GM18520 (cell line): Measurements from ENCODE around the gene CA7.

ENCODE experiments used
- ATAC-seq: cut with Tn5 transposase; IDR thresholded peaks from one replicate; pipeline ENCODE4 v1.9.1; 2021; ENCODE audit not compliant: unreplicated experiment

Gene CA7

DNA sequence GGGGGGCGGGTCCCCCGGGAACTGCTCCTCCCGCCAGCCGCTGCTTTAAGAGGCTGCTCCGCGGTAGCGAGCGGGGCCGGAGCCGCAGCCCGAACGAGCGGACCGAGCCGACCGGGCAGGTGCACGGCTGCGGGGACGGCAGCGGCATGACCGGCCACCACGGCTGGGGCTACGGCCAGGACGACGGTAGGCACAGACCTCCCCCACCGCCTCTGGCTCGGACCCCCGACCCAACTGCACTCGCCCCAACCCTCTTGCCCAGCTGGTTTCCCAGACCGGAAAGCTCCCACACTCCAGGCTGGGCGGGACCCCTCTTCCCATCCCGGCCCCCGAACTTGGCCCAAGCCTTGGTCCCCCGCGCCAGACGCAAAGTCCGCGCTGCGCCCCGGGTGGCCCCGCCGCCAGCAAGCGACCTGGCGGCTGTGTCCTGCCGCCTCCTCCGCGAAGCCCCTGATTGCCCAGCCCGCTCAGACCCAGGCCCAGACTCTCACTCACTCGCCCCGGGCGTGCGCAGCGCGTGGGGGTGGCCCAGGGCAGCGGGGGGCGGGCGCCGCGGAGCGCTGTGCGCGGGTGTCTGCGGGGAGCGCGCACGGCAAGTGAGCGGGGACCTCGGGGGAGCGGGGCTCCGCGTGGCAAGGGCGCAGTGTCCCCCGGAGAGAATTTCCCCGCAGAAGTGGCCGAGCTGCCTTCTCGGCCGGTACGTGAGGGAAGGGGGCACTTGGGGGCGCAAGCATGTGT, at the start of gene CA7:
CA7 (plus strand) TSS at position 73 of the 738 bp plus-strand sequence; CDS start at position 147, 74 bp downstream.
- ATAC-seq: no peak

DNA sequence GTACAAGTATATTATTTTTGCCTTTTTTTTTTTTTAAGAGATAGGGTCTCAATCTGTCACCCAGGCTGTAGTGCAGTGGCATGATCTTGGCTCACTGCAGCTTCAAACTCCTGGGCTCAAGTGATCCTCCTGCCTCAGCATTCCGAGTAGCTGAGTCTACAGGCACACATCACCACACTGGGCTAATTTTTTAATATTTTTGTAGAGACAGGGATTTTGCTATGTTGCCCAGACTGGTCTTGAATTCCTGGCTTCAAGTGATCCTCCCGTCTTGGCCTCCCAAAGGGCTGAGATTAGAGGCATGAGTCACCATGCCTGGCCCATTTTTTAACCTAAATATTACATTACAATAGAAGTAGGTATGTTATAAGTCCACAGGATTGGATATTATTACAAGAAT, 46.1 kb upstream of the CA7 start:
- no peak for ATAC-seq

DNA sequence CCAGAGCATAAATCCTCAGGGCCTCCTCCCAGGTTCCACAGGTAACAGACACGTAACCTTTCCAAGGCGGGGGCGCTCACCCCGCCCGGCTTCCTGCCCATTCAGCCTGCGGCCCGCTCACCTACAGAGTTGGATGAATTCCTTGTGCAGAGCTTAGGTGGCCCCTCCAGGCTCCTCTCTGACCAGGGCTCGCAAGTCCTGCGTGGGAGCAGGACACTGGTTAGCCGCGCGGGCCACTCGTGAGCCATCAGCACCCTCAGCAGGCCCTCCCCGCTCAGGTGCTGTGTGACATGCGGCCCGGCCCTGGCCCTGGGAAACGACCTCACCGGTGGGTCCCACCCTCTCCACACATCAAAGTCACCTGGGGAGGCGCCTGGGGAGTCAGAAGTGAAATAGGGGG, 43.4 kb upstream of the CA7 start:
- no peak for ATAC-seq

DNA sequence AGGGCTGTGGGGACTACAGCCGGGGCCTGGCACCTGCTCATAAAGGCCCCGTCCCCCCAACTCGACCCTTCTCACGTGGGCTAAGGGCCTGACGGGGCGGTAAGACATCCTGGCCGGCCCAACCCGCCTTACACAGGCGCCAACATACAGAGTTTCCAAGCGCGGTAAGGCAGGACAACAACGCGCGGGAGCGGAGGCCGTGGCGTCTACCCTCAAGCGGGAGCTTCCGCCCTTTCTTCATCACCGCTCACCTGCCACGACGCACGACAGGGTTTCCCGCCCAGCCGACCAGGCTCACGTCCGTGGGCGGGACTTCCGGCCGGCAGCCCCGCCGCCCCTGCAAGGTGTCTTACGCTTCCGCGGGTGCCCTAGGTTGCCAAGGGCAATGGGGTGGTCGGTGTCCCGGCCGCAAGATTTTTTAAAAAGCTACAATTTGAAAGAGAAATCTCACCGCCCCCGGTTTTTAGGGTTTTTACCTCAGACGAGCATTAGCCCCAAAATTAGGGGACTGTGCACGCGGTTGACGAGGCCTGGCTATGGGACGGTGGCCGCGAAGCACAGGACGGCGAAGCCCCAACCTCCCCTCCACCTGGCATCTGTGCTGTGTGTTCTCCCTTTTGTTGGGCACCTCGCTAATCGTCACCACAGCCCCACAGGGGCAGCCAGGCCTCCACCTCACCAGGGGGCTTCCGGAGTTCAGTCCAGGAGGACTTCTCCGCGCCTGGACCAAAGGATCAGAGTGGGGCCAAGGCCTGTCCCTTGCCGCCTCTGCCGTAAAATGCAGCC, 42.7 kb upstream of the CA7 start, which contains the start of gene TERB1:
TERB1 (minus strand) TSS at position 265 of the 786 bp plus-strand sequence. CDS start 4,786 bp downstream, outside the sequence.
- no peak for ATAC-seq

DNA sequence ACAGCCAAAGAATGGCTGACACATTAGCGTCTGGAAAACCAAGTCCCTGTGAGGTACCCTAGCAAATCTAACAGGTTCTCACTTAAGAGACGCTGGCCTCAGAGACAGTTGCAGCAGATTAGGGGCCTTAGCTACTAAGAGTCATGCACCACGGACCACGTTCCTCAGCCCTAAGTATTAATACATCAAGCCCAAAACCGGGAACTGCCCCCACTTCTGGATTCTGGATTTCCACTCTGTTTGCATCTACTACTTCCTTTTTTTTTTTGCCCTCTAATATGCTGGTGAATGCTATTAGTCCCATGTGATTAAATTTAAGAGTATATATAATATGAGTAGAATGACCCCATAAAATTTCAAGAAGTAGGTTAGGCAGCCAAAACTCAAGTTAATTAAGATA, 42.1 kb upstream of the CA7 start:
- no peak for ATAC-seq

DNA sequence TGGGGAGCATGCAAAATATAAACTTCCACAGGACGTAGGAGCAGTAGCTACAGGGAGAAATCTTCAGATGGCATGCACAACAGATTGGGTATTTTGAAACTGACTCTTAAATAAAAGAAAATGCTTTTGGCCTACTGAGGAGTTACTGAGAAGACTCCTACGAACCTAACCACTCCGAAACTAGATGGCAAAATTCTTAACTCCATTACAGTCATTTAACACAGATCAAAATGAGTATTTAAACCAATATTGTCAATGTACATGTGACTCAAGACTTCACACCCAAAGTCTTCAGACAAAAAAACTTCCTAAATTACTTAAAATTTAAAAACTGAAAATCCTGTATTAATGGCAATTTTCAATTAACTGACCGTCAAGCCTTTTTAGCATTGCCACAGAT, 34.4 kb upstream of the CA7 start:
- no peak for ATAC-seq

DNA sequence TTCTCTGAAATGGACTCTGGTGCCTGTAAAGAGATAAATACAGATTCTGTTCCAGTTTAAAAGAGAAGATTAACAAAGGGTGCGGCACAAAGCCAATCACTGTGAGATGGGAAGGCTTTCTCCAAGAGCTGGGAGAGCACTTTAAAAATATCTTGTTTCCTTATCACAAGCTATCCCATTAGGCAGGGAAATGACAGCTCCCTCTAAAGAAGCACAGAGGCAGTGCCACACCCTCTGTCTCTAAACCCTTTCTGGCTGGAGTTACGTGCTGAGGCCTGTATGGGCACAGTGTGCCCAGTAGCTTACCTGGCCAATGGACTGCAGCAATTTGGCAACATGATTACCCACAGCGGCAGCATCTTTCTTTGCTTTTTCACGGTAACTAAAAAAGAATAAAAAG, 33.8 kb upstream of the CA7 start:
- ATAC-seq: no peak

DNA sequence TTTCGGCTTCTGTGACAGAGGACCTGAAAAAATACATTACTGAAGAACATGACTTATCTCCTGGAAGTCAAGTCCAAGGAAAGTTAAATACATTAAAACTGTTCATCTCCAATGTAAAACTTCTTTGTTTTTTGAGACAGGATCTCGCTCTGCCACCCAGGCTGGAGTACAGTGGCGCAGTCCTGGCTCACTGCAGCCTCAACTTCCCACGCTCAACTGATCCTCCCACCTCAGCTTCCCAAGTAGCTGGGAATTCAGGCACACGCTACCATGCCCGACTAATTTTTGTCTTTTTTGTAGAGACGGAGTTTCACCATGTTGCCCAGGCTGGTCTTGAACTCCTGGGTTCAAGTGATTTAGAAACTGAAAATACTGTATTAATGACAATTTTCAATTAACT, 33.2 kb upstream of the CA7 start:
- no peak for ATAC-seq

DNA sequence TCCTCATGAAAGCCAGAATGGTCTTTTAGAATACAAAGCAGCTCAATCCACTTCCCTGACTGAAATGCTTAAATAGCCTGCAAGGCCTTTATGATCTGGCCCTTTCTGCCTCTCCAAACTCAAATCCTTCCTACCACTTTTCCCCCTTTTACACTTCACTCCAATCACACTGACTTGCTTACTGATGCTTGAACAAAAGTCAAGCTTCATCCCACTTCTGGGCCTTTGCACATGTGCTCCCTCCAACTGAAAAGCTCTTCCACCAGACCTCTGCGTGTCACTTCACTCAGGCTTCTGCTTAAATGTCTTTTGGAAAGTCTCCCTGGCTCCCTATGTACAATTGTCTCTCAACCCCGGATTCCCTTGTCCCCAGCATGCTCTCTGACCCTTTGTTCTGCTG, 29.5 kb upstream of the CA7 start:
- ATAC-seq: no peak

DNA sequence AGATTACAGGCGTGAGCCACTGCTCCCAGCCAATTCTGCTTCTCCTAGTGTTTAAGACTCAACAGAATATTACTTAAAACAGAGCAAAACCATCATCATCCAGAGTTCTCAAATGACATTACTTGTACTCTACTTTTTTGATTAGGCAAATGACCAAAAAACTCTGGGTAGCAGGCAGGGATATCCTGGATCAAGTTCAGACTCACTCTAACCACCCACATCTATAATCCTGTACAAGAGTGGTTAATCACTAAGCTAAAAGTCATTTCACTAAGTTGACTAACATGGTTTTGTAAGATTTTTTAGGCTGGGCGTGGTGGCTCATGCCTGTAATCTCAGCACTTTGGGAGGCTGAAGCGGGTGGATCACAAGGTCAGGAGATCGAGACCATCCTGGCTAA, 20.2 kb upstream of the CA7 start:
- ATAC-seq: no peak

DNA sequence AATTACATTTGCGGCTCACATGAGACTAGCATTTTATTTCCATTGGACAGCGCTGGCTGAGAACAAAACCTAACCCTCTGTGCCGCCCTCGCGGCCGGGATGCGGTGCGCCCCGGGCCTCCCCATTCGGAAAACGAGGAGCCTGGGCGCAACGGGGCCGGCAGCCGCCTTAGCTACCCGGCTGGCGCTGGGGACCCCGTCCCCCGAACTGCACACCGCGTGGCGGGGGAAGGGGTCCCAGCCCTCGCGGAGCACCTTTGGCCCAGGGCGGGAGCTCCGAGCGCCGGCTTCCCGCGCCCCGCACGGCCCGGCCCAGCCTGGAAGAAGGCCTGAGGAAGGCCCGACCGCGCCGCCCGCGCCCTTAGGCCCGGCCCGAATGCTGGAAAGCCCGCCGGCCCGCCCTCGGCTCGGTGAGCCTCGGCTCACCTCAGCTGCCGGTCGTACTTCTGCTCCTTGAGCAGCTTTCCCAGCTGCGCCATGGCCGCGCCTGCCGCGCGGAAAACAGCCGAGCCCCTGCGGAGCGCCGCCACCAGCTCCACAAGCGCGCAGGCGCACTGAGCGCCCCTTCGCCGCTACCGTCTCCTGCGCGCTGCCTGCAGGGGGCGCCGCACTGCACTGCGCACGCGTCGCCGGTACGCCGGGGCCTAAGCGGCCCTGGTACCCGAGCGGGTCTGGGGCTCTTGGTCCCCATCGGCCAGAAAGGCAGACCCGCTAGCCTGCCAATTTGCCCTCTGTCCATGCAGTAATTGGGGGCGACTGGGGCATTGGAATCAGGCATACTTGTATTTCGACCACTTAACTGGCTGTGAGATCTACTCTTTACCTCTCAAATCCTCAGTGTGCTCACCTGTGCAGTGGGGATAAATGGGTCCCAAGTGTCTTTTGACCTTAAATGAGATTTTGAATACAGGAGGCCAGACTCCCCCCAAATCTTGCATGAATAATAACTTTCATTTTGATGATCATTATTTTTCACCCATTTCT, 13.5 kb upstream of the CA7 start, which contains the start of gene NAE1:
NAE1 (minus strand) TSS at position 555 of the 983 bp plus-strand sequence; CDS start at position 478, 77 bp downstream.
- ATAC-seq: peak; percentile 90

DNA sequence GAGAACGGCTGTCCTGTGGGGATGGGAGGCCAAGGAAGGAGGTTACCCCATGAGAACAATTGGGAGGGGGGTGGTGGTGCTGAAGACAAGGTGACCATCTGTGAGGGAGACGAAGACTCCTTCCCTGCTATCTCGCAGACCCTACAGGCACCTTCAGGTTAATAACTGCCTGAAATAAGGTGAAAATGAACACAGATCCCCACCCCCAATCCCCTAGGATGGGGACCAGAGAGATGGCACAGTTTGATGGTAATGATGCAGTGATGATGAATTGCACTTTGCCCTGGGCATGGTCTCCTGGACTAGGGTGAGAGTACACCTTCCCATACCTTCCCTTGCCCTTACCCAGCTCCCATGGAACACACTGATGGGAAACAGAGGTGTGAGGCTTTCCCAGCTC, 12.0 kb upstream of the CA7 start:
- no peak for ATAC-seq

DNA sequence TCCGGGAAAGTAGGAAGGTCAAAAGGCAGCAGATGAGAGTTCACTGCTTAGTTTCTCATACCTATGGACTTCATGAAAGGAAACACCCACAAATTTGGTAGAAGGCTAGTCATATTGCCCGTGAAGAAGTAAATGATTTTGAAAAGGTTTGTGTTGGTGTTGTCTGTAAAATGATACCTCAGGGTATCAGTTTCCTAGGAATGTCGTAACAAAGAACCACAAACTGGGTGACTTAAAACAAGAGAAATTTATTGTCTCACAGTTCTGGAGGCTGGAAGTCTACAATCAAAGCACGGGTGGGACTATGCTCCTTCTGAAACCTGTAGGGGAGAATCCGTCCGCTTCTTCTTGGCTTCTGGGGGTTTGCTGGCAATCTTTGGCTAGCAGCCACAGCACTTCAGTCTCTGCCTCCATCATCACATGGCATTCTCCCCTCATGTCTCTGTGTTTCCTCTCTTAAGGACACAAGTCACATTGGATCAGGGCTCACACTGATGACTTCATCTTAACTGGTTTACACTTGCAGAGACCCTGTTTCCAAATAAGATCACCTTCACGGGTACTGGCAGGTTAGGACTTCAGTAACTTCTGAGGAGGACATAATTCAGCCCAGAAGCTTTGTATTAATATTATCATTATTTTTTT, 11.4 kb upstream of the CA7 start:
- ATAC-seq: no peak

DNA sequence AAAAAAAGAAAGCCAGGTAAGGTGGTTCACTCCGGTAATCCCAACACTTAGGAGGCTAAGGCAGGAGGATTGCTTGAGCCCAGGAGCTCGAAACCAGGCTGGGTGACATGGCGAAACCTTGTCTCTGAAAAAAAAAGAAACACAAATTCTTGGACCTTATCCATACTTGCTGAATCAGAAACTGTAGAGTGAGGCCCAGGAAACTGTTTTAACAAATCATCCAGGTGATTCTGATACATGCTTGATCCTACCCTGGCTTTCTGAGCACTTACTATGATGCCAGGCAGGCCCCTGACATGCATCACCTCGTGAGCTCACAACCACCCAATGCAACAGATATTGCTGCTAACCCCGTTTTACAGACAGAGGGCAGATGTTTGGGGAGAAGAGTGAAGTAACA, 9.5 kb upstream of the CA7 start:
- no peak for ATAC-seq

DNA sequence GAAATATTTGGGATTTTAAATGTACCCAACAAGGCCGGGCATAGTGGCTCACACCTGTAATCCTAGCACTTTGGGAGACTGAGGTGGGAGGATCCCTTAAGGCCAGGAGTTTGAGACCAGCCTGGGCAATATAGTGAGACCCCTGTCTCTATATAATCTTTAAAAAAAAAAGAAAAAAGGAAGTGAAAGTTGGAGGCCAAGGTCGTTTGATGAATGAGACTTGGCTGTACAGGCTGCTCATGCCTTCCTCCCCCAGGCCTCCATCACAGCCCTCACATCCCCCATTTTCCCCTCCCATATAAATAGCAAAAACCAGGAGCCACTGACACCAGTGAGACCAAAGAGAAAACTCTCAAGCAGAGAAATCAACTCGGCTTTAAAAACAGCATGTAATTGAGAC, 3.3 kb upstream of the CA7 start:
- no peak for ATAC-seq

DNA sequence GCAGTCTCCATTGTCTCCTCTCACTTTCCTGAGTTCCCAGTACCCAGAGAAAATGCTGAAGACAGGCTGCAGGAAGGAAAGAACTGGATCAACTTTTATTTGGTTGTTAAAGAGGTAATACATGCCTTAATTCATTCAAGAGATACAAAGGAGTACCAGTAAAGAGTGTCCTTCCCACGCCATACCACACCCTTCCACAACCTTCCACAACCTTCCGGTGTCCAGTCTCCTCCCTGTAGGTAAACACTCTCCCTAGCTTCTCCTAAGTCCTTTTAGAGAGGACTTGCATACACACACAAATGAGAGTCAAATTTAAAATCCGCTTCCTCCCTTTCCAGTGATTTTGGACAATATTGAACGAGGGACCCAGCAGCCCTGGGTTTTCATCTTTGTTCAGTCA, 2.8 kb upstream of the CA7 start:
- no peak for ATAC-seq

DNA sequence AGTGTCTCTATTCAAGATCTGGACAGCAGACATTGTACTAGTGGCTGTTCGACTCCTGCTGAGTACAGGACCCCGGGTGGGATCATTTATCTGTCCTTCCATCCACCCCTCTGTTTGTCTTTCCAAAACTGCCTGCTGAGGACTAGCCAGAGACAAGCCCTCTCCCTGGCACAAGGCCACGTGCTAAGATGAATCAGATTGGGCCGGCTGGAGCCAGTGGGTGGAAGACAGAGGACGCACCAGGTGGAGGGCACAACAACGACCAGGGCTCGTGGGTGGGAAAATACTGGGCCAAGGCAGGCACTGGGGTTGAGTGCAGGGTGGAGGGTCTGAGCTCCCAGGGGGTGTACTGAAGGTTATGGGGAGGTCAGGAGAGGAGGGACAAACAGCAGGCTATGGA, 1.4 kb upstream of the CA7 start:
- no peak for ATAC-seq

DNA sequence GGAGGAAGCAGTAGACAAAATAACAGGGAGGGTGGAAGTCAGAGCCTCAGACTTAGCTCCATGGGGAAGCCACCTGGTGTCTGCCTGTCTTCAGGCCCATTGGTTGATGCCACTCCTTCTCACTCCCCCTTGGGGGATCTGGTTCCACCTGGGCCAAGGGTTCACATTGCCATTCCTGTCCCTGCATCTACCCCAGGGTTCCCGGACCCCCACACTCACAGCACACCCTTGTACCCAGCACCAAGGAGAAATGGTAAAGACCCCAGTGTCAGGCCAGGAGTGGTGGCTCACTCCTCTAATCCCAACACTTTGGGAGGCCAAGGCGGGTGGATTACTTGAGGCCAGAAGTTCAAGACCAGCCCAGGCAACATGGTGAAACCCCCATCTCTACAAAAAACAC, 1.0 kb upstream of the CA7 start:
- no peak for ATAC-seq

DNA sequence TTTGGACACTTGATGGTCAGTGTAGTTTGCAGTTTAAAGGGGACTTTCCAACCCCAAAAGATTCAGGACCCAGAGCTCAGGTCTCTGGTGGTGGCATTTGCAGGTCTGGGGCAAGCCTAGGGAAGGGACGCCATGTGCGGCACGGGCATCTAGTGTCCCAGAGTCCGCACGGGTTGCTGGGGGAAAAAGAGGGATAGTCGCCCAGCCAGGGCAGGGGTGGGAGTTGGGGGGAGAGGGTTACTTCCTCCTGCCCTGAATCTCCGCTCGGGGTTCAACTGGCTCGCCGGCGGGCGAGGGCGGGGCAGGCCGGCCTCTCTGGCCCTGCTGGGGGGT, 239 bp upstream of the CA7 start:
- ATAC-seq: no peak

DNA sequence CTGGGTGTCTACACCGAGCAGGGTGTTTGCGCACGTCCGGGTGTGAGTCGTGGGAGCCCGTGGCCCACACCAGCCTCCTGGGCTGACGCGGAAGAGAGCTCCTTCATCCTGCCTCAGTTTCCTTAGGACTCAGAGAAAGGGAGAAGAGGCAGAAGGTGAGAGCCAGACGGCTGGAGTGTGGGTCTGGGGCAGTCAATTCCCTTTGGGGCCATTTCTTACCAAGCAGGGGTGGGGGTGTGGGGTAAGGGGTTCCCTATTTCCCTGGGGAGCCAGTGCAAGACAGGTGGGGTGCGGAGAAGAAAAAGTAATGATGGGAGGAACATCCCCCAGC, 831 bp downstream of the CA7 start:
- ATAC-seq: no peak

DNA sequence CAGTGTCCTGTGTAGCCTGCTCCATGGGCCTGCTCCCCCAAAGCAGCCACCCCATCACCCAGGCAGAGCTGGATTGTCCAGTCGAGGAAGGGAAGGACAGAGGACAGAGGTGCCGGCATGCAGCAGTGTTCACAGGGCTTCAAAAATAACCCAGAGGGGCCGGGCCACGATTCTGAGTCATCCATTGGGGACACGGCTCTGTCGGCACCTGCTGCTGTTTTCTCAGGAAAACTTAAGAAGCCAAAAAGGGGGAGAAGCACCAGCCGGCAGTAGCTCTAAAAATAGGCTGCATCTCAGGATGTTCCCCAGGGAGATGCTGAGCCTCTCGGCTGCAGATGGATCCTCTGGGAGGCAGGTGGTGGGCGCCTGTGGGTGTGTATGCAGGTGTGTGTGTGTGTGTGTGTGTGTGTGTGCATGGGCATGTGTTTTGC, 1.6 kb downstream of the CA7 start:
- ATAC-seq: no peak
